GM21381 (cell line): Measurements from ENCODE around the gene CTSC.
"Not testable (repeated sequence)": the region's sequence is repeated elsewhere in the genome, so short reads cannot be mapped to it uniquely, and the experiment has no call there.

Experiments
- ATAC-seq: cut with Tn5 transposase; IDR thresholded peaks from one replicate; pipeline ENCODE4 v1.9.1; 2021; ENCODE audit warnings: mild to moderate bottlenecking, moderate library complexity; ENCODE audit not compliant: unreplicated experiment

CTSC gene

DNA sequence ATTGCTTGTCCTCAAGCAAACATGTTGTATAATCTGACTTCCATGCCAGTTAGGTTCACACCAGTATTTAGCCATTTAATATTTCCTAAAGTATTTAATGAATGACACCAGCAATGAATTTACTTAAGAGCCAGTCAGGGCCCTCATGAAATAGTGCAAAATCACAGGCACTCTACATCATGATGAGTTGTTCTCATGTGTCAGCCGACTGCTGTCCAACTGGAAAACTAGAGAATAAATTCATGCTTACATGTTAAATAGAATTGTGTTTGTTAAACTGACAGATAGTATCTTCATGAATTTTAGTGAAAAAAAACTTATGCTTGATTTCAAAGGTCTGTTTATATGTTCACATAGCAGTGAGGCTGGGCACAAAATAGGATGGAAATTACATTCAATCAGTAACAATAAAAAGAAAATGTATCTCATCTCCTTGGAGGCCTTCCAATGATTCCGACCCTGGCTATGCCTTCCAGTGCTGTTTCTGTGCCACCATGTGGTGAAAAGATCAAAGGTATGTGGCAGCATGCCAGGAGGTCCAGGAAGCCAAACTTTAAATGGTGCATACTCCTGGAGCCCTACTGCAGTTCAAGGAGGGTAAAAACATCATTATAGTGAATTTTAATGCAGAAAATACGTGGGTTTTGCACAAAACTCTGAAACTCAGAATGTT lies 45.2 kb downstream of the CTSC start:
- no peak for ATAC-seq

DNA sequence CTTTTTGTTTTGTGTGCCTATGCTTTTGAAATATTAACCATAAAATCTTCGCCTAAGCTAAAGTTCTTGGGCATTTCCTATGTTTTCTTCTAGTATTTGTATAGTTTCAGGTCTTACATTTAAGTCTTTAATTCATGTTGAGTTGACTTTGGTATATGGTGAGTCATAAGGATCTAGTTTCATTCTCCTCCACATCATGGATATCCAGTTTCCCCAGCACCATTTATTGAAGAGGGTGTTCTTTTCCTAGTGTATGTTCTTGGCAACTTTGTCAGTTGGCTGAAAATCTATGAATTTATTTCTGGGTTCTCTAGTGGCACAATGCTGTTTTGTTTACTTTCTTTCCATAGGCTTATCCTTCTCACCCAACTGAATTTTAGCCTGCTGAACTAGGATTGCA lies 49.0 kb downstream of the CTSC start:
- no peak for ATAC-seq

DNA sequence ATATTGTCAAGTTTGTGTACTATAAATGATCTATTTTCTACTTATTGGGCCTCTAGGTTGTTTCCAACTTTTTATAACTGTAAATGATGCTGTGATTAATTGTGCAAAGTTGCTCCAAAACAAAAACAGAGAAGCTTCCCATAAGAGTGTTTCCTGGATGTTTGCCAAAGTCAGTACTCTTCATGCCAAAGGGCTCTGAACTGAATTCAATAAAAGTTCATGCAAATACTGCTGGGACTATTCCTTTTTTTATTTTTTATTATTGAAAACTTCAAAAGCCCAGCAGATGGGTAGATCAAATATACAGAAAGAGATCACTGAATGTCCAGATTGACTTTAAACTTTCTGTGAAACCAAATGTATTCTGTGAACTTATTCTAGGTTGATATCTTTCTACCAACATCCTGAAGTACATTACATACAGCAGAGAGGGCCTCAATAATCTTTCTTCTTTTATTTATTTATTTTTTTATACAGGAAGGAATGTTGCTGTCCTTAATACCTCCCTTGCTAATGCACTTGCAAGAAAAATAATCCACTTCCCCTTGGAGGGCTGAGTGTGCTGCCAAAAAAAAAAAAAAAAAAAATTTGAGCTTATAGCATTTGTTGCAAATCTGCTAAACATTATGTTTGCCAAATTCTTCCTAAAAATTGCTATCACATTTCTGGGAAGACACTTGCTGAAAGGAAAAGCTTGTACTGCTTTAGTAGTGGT lies 53.0 kb downstream of the CTSC start:
- ATAC-seq = no peak

DNA sequence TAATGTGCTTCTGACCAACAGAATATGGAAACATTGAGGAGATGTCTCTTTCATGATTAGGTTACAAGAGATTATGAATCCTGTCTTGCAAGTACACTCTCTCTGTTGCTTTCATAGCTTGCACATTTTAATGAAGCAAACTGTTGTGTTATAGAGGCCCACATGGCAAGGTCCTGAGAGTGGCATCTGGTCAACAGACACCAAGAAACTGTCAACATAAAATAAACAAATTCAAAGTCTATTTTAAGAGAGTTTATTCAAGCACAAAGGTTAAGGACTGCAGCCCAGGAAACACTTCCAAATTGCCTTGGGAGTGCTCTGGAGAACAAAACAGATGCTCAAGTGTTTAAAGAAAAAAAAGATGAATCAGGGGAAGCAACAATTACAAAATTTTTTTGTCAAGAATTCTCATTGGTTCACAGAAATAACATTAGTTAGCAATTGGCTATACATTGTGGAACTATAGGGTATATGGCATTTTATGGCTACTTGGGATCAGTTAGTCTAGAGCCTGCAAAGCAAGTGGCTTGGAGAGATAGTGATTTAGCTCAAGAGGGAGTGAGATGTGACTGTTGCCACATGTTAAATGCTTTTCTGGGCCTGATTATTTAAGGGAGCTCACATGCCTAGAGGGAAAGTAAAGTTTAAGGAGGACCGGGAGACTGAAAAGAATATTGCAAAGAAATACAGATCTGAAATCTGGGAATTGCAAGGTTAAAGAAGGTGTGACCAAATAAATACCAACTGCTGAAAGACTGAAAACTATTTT lies 54.6 kb downstream of the CTSC start:
- no peak for ATAC-seq

DNA sequence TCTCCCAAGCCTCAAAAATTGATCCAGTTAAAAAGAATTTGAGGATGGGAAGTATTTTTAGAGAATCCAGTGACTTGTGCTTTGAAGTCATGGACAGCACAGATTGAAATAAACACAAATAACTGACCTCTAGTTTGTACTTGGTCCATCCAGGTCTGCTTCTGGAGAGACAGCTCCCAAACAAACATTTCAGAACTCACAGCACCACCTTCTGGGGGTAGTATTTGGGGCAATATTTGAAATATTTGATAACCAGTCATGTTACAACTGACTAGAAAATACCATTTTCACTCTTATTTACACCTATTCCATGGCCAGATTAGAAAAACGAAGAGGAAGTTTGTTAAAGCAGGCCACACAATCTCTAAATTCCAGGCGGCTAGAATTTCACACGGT lies 56.2 kb downstream of the CTSC start:
- ATAC-seq = no peak

DNA sequence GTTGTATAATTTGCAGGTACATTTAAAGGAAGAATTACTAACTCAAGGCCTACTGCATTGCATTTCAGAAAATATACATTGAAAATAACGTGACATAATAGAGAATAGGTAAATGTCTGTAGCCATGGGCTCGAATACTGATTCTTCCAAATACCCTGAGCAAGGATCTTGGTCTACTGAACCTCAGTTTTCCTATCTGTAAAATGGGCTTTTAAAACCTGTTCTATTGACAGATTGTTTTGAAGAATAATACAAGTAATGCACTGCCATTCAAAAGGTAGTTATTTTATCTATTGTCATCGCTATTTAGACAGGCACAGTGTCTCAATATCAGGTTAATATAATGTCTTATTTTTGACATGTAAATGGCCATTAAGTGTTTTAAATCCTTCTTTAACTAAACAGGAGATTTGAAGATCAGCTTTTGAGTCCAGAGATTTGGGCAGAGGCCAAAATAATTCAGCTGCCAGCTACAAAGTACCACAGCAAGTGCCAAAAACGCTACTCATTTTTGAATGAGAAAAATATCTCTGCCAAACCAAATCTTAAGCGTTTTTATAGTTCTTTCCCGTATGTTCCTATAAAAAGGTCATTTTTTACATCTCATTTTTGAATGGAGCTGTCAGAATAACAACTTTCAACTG lies 56.7 kb downstream of the CTSC start:
- ATAC-seq = no peak

DNA sequence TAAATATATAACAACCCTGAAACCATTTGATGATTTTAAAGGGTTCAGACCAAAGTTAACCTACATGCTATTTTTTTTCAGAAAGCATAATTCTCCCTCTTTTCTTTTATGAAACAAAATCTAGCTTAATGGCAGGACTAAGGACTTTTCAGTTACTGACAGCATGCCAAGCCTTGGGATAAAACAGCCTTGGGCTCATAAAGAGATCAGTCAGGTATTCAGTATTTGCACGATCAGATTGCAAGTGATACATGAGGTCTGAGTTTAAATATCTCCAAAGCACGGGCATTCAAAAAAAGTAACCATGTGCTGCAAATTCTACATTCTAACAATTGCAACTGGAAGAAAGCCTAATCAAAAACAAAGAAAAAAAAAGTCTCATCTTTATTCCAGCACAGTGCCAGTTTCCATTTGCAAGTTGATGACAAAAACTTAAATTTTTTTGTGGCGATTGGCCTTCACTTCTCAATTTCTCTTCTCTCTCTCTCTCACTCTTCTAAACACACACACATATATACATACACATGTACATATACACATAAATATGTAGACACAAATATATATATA lies 60.1 kb downstream of the CTSC start:
- ATAC-seq = no peak

DNA sequence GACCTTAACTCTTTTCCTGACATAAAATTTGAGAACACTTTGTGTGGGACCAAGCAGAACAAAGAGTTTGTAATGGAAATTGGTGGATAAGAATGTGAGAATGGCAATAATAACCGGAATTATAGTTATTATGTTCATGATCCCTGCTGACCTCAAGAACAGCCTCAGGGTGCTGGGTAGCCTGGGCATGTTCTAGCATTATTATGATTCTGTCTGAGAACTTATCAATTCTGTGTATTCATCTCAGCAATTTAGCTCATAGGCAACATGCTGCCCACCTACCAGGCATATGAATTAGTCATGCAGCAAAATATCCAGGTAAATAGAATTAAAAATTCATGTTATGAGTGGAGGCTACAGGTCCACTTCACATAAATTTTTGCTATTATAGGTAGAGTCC lies 61.9 kb downstream of the CTSC start:
- no peak for ATAC-seq

DNA sequence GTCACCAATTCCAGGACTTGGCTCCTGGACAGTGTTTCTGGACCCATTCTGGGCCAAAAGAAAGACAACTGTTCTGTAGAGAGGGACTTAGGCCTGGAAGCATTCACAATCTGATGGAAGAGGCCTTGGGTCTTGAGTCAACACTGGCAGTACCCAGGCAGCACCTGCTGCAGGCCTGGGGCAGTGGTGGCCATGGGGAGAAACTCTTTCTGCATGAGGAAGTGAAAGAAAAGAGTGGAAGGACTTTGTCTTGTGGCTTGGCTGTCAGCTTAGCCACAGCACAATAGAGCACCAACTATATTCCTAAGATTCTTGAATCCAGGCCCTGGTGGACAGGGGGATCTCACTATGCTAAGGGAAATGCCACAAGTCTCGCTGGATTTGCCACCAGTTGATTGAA lies 70.6 kb downstream of the CTSC start:
- ATAC-seq = no peak

DNA sequence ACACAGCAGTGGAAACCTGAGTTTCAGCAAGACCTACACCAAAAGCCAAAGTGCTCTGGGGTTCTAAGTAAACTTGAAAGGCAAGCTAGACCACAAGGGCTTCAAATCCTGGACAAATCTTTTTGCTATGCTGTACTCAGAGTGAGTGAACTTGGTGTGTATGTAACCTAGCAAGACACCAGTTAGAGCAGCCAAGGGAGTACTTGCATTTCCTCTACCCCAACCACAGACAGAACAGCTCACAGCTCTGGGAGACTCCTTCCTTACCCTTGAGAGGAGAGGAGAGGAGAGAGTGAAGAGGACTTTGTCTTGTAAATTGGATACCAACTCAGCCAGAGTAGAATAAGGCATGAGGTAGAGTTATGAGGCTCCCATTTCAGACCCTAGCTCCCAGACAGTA lies 71.4 kb downstream of the CTSC start:
- ATAC-seq = no peak

DNA sequence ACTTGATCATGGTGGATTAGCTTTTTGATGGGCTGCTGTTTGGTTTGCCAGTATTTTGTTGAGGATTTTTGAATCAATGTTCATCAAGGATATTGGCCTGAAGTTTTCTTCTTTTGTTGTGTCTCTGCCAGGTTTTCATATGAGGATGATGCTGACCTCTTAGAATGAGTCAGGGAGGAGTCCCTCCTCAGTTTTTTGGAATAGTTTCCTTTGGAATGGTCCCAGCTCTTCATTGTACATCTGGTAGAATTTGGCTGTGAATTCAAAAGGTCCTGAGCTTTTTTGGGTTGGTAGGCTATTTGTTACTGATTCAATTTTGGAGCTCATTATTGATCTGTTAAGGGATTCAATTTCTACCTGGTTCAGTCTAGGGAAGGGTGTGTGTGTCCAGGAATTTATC lies 78.1 kb downstream of the CTSC start:
- no peak for ATAC-seq

DNA sequence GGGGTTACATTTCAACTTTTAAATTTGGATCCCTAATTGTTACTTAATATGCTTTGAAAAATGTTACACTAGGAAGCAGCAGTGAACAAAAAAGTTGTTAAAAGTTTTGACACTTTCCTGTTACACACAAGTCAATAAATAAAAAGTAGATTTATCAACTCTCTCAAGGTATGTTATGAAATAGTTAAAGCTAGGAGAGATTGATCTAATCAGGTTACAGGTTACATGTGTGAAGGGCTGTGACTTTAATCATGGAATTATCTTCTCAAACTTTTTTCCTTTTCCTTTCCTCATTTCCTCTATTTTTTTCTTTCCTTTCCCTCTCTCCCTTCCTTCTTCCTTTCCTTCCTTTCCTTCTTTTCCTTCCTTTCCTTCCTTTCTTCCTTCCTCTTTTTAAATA lies 85.3 kb downstream of the CTSC start:
- no peak for ATAC-seq

DNA sequence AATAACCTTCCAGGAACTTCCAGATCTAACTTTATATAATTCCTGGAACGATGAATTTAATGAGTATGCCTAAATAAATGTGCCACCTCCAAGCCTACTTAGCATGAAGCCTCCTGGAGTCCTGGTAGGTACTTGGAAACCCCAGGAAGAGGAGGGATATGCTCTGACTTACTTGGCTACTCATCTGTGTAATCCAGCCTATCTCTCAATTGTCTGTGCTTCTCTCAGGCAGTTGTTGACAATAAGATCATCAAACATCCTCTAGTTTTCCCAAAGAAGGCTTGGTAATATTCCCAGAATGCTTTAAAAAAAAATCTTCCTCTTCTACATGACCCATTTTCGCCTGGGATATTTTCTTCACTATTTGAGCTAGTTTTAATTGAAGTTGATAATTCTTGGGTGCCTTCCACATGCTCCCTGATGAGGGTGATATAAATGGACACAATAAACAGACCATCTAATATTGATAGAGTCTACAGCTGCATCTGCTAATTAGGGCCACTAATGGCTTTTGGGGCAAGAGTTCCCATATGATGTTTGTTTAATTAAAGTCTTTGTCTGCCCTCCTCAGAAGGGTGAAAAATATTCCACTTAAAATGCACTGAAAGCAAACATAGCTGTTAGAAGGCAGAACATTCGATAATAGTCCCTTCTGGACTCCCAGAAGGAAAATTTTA lies 86.8 kb downstream of the CTSC start:
- ATAC-seq = no peak

DNA sequence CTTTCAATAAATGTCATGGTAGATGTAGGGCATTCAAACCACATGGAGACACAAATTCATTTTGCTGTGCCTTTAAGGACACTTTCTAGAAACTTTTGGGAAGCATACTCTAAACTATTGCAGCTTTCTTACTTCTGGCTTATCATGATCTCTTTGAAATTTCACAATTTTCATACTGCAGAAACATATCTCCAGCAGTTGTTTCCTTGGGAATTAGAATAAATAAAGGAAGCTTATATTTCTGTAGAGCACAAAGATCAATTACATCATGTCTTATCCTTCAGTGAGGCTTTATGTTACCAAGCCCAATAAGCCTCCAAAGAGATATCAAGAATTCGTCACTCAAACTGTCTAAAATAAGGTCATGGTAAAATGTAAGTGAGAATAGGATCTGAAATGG lies 87.8 kb downstream of the CTSC start:
- ATAC-seq = no peak

DNA sequence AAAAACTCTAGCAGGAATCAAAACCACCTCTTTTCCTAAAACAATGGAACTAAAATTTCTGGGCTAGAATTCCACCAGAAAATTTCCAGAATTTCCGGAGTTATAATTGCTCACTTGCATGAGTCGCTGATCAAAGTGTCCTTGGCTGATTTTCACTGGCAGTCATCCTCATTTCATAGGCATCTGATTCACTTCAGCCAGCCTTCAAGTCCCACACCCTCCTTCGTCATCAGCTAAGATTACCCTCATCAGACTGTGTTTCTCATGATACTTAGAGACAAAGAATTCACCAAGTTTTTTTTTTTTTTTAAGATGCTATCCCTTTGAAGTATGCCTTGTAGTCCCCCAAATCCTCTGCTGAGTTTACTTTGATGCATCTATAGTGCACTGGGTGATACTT lies 90.8 kb downstream of the CTSC start:
- ATAC-seq = no peak

DNA sequence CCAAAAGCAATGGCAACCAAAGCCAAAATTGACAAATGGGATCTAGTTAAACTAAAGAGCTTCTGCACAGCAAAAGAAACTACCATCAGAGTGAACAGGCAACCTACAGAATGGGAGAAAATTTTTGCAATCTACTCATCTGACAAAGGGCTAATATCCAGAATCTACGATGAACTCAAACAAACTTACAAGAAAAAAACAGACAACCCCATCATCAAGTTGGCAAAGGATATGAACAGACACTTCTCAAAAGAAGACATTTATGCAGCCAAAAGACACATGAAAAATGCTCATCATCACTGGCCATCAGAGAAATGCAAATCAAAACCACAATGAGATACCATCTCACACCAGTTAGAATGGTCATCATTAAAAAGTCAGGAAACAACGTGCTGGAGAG lies 92.0 kb downstream of the CTSC start:
- ATAC-seq = not testable (repeated sequence)
